ENCODE measurements around the gene TNFRSF6B. TPM values are rescaled to one million over a fixed set of nuclear protein-coding genes. Genes with fewer than 3 reads are reported as not detected.

The TNFRSF6B gene
- total and polyA plus RNA-seq, 2 of the 4 experiments (the other 2 are of a cell fraction): 1.3 to 11.0 TPM

DNA sequence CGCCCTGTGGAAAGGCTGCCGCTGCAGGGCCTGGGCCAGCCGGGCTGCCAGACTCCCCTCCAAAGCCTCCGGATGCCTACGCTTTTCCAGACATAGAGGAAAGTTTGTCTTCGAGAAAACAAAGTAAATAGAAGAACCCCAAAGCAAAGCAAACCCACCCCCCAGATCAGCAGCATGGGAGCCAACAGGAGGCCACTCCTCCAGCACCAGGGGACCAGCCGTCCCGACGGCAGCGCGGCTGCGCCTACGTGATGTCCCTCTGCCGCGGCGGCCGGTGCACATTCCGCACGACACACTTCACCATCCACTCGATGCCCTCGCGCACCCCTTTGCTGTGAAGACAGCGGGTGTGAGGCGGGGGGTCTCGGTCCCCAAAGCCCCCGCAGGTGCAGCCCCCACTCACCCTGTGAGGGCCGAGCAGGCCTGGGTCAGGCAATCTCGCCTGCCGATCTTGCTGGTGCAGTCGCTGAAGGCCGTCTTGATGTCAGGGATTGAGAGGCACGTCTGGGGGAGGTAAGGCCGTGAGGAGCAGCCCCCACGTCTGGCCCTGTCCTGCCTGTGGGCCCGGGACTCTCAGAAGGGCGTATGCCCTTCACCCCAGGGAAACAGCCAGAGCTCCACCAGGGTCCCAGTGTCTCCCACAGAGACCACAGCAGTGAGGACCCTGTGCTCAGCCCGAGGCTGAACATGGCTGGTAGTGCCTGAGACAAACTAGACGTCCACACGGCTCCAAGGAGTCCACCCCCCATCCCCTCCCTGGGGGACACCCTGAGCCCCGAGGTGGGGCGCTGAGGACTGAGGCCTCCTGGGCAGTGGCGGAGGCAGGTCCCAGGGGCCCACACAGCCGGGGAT, 4.0 kb downstream of the TNFRSF6B start:
- DNase-seq (no peak), ATAC-seq (ENCODE audit: low read depth) (no peak)
- Histone ChIP-seq H3K18ac (ENCODE audit: low read depth, low read length) (no peak overlapping the region), H3K9me3 (ENCODE audit: control insufficient read depth, insufficient read depth, low read length) (no peaks in the 10 kb centered on the region), H3K36me3 (ENCODE audit: control insufficient read depth, insufficient read depth, low read length) (peaks cover 22% of the 10 kb centered on the region), H2AFZ (replicated peaks; ENCODE audit: low read length, poor library complexity) (no peak overlapping the region), H3K4me2 (ENCODE audit: low read depth, low read length) (no peak overlapping the region), H2AK9ac (replicated peaks; ENCODE audit: low read depth, low read length, poor library complexity) (peak overlapping the region; percentile 23), H3K23ac (ENCODE audit: low read depth, low read length) (no peak overlapping the region), H3K4me1 (ENCODE audit: control insufficient read depth, insufficient read depth, low read length) (peaks cover 22% of the 10 kb centered on the region), H4K91ac (ENCODE audit: insufficient read depth, low read depth, low read length) (no peak overlapping the region), H2BK120ac (ENCODE audit: low read depth, low read length) (peak overlapping the region; percentile 65; the same call in 1 of the 2 replicates), H3K56ac (ENCODE audit: extremely low read depth, insufficient read depth, low read length) (0 out of 2 replicates have a peak overlapping the region, but pooled peaks have one; percentile 22), H4K8ac (ENCODE audit: low read depth in 2 of 2, low read length in 2 of 2) (peak overlapping the region in 1 of 2 experiments; percentile 91; a peak in 1 of 4 replicates), H2BK5ac (ENCODE audit: low read depth, low read length, poor library complexity, severe bottlenecking) (peak overlapping the region; percentile 98), H2BK20ac (ENCODE audit: low read depth, low read length) (no peak overlapping the region), H3K9ac (ENCODE audit: low read depth, low read length) (no peak overlapping the region), H3K9me1 (ENCODE audit: insufficient read depth, low read length) (no peaks in the 10 kb centered on the region), H2BK15ac (ENCODE audit: low read depth, low read length) (no peak overlapping the region), H3K14ac (replicated peaks; ENCODE audit: low read depth, low read length) (no peak overlapping the region), H4K5ac (ENCODE audit: low read depth, low read length) (no peak overlapping the region), H3K27ac (ENCODE audit: insufficient read depth, low read length) (no peak overlapping the region; the same call in 1 of the 2 replicates), H3K79me1 (ENCODE audit: low read depth in 1 of 2, low read length in 2 of 2) (peaks cover 17 to 66% of the 10 kb centered on the region in 2 experiments; a peak in 3 of 4 replicates), H3K27me3 (ENCODE audit: control insufficient read depth, insufficient read depth, low read length) (no peaks in the 10 kb centered on the region), H2AK5ac (ENCODE audit: low read depth, low read length) (peak overlapping the region; percentile 78), H4K20me1 (ENCODE audit: insufficient read depth, low read length) (no peaks in the 10 kb centered on the region), H3K4me3 (ENCODE audit: insufficient read depth, low read depth, low read length) (no peak overlapping the region), H3K4ac (ENCODE audit: low read depth, low read length) (no peak overlapping the region)
- BruUV-seq (replicated peaks): no TSS peak
- intact Hi-C loops (cut with micrococcal nuclease) (no loop called here), dilution Hi-C loops (cut with HindIII; ENCODE audit: low sequenced_read_pairs, unreplicated experiment) (no loop called here), in situ Hi-C loops (cut with MboI; ENCODE audit: low sequenced_read_pairs) (loop anchor here (10.0 kb wide), 1 partner anchor 164 kb away; the partner anchor contains the start of genes ABHD16B and TPD52L2)
- WGBS, 2 experiments (ENCODE audit: extremely low coverage in 2 of 2, insufficient read length in 1 of 2): 90% methylated on average over 11 of the region's 43 CpGs; no CpG with 5 or more reads in 1 of the 2 experiments
- ChIA-PET POLR2A (ENCODE audit: unreplicated experiment) (no interaction called here), CTCF (no interaction called here)
- TF ChIP-seq SMC3 (IDR thresholded peaks at IDR 0.05; ENCODE audit: low read depth, low read length) (no peak), RFX5 (IDR thresholded peaks at IDR 0.05; ENCODE audit: low read depth, low read length) (no peak), RCOR1 (IDR thresholded peaks at IDR 0.05; ENCODE audit: insufficient replicate concordance, low read length) (no peak), POLR2A (IDR thresholded peaks at IDR 0.05; ENCODE audit: low read depth, low read length) (no peak), RAD21 (IDR thresholded peaks at IDR 0.05; ENCODE audit: low read length) (no peak), FOS (IDR thresholded peaks at IDR 0.05; ENCODE audit: low read depth, low read length) (no peak), CEBPB (IDR thresholded peaks at IDR 0.05; ENCODE audit: low read depth, low read length) (no peak), MAZ (IDR thresholded peaks at IDR 0.05; ENCODE audit: borderline replicate concordance, low read depth, low read length) (no peak), MXI1 (IDR thresholded peaks at IDR 0.05; ENCODE audit: borderline replicate concordance, low read depth, low read length) (no peak), MAFK (IDR thresholded peaks at IDR 0.05; ENCODE audit: low read depth, low read length) (no peak), USF2 (IDR thresholded peaks at IDR 0.05; ENCODE audit: low read depth, low read length) (no peak), NFE2L2 (IDR thresholded peaks at IDR 0.05; ENCODE audit: low read depth, low read length) (no peak)
- TF ChIP-seq, protein P1, sequence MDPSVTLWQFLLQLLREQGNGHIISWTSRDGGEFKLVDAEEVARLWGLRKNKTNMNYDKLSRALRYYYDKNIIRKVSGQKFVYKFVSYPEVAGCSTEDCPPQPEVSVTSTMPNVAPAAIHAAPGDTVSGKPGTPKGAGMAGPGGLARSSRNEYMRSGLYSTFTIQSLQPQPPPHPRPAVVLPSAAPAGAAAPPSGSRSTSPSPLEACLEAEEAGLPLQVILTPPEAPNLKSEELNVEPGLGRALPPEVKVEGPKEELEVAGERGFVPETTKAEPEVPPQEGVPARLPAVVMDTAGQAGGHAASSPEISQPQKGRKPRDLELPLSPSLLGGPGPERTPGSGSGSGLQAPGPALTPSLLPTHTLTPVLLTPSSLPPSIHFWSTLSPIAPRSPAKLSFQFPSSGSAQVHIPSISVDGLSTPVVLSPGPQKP (IDR thresholded peaks at IDR 0.05; ENCODE audit: borderline replicate concordance, low read depth, low read length): no peak
- TF ChIP-seq, protein P2, sequence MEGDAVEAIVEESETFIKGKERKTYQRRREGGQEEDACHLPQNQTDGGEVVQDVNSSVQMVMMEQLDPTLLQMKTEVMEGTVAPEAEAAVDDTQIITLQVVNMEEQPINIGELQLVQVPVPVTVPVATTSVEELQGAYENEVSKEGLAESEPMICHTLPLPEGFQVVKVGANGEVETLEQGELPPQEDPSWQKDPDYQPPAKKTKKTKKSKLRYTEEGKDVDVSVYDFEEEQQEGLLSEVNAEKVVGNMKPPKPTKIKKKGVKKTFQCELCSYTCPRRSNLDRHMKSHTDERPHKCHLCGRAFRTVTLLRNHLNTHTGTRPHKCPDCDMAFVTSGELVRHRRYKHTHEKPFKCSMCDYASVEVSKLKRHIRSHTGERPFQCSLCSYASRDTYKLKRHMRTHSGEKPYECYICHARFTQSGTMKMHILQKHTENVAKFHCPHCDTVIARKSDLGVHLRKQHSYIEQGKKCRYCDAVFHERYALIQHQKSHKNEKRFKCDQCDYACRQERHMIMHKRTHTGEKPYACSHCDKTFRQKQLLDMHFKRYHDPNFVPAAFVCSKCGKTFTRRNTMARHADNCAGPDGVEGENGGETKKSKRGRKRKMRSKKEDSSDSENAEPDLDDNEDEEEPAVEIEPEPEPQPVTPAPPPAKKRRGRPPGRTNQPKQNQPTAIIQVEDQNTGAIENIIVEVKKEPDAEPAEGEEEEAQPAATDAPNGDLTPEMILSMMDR (conservative IDR thresholded peaks at IDR 0.05; ENCODE audit: low read depth, low read length): no peak
